ENCODE data around the gene GTSF1L.

The GTSF1L gene

DNA sequence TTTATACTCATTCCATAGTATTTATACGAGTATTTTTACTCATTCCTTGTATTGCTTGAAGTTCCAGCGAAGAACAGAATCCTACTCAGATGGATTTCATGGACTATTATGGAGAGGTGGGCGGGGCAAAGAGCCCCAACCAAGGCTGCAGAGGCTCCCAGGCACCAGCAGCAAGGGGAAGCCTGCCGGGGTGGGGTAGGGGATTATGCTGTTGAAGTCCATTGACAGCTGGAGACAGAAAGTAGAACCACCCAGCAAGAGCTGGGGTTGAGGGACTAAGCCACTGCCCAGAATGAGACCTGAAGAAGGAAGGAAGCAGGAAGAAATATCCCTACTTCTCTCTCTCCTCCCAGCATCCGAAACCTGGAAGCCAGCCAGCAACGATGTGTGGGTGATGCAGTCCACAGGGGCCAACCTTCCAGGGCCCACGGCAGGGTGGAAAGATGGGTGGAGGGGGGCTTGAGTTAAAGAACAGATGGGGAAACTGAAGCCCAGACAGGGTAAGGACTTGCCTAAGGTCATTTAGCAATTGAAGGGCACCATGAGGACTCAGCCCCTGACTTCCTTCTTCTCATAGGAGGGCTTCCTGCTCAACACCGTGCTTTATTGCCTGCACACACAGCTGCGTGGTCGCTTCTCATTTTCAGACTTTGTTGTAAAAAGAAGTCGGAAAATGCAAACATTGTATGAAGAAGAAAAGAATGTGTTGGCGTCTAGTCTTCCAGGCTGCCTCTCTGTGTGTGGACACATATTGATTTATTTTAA is 18.3 kb upstream of the GTSF1L start:
- DNase-seq, result no peak

DNA sequence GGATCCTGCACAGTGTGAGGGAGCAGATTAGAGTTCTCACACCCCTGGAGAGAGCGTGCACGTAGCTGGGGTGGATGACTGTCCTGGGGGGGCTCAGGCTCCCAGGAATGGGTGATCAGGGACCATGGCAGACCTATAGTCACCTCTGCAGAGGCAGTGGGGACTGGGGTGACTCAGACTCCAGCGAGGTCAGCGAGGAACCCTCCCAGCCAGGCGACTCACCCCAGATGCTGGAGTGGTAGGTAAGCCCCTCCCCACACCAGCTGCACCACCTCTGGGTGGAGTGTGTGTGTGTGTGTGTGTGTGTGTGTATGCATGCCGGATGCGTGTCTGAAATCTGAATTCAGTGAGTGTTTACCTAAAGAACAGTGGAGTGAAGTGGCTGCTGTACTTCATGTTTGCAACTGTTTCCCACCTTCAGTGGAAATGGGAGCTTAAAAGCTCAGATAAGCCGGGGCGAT is 17.4 kb upstream of the GTSF1L start:
- DNase-seq, result no peak

DNA sequence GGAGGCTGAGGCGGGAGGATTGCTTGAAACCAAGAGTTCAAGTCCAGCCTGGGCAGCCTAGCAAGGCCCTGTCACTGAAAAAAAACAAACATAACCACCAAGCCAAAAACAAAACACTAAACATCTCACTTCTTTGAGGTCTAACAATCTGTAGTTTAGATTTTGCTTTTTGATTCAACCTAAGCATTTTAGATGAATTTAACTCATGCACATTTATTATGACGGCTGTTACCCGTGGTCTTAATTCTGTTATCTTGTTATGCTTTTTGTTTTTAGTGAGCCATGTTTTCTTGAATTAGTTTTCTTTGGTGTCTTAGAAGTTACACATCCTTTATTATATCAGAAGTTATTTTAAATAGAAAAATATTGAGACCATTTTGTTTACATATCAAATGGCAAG is 13.8 kb upstream of the GTSF1L start:
- no peak for DNase-seq

DNA sequence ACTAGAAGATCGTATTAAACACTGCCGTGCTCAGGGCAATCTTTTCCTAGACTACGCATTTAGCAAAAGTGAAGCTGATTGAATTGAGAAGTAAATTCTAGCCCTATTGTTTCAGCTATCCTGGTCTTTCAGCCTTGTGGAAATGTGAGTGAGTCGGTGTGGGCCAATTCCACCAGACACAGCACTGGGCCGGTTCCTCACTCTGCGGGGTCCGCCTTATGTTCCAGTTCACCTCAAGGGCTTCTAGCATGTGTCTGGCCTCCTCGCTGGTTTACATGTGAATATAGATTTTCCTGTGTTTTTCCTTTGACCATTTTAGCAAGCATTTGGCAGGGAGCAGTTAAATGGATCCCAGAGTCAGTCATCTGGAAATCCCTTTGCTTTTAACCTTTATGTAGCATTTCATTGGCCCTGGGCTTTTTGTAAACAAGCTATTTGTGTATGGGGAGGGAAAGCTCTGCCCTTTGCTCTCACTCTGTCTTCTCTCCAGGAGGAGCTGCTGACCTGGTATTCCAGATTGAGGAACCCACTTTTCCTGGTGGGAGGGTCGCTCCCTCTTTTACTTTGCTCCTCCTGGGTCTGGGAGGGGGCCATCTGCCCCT is 12.4 kb upstream of the GTSF1L start:
- DNase-seq, result no peak

DNA sequence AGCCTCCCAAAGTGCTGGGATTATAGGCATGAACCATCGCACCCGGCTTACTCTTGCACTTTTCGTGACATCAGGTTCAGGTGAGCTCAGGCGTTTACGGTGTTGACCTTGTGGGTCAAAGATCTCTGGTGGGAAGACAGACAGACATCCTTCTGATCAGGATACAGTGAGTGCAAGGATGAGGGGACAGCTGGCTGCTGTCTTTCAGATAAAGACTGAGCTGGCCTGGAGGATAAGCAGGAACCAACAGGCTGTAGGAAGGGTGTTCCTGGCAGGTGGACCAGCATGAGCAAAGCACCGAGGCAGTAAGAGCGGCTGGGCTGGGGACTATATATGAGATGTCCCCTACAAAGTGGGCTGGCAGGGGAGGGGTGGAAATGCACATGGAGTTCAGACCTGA is 11.1 kb upstream of the GTSF1L start:
- DNase-seq, result no peak

DNA sequence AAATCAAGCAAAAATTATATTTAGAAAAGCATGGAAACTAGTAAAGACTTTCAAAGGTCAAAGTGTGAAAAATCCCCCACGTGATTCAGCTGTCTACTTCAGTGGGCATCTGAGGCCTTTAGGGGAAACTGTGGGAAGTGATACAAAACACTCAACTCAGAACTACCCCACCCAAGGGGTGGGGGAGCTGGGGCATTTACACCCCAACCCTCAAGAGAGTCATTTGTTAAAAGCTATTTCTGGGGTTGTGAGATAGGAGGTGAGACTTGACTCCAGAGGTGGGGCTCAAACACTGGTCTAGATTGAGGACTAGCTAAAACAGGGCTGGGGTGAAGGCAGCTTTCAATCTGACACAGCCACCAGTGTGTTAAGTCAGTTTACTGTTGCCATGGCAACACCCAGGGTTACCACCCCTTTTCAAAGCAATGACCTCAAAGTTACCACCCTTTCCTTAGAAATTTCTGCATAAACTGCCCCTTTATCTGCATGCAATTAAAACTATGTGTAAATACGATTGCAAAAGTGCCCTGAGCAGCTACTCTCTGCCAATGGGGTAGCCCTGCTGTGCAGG is 9.9 kb upstream of the GTSF1L start:
- no peak for DNase-seq

DNA sequence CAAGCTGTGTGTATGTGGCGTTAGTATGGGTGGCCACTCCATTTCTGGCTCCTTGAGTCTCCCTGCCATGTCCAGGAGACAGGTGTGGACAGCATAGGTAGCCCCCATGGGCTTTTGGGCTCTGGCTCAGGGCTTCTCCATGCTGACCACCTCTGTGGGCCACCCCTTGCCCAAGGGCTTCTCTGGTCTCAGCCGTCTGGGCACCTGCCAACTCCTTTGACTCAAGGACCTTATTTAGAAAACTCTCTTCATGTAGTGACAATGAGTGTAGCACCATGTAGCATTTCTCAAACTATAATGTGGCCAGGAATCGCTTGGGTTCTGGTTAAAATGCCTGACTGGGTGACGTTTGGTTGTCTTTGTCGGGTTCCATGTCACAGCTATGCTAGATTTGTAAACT is 5.1 kb upstream of the GTSF1L start:
- no peak for DNase-seq

DNA sequence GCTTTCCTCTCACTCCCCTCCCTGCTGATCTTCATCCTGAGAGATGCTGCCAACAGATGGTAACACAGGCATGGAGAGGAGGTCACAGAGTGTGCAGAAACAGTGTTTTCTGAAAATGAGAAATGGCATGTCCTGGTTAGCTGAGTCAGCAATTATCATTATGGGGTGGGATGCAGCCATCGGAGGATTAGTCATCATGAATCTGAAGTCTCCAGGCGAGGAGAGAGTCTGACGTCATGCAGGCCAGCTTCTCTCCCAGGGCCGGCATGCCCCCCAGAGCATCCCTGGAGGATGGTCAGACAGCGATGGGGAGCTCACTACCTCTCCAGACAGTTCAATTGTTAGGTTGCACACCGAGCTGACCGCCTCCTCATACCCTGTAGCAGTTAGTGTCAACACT is 4.7 kb upstream of the GTSF1L start:
- DNase-seq, result no peak

DNA sequence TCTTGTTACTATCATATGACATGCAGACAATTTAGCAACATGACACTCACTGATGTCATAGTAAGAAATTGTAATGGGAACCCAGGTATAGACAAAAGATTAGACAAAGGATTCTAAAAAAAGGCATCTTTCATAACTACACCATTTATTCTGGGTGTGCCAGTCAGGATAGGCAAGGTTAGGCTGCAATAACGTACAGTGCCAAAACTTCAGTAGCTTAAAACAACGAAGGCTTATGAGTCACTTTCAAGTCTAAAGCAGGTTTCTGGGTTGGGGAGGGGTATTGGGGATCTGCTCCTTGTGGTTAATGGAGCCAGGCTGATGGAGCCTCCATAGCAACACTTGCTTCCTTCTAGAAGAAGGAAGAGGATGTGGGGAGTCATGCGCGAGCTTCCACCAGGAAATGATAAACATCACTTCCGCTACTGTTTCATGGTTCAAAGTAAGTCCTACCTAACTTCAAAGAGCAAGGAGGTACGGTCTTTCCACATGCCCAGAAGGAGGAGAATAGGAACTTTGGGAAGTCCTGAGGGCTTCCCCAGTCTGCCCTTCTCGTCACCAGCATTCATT is 2.0 kb upstream of the GTSF1L start:
- no peak for DNase-seq

DNA sequence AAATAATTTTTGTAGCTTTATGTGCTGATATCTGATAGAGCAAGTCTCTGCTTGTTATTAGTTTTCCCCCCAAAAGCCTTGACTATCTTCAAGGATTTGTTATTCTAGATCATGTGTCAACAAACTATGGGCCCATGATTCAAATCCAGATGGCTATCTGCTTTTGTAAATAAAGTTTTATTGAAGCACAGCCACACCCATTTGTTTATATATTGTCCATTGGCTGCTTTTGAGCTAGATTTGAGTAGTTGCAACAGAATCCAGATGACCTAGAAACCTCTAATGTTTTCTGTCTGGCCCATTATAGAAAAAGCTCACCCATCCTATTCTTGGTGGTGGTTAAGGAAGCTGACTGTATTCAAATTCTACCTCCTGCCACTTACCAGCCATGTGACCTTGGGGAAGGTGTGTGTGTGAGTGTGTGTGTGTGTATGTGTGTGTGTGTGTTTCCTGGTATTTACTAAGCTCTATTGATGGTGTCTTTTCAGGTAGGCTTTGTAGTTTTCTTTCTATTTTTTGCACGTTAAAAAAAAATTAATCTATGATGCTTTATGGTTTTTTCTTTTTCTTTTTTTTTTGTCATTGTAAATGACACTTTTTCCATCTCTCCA is 1.3 kb upstream of the GTSF1L start:
- no peak for DNase-seq

DNA sequence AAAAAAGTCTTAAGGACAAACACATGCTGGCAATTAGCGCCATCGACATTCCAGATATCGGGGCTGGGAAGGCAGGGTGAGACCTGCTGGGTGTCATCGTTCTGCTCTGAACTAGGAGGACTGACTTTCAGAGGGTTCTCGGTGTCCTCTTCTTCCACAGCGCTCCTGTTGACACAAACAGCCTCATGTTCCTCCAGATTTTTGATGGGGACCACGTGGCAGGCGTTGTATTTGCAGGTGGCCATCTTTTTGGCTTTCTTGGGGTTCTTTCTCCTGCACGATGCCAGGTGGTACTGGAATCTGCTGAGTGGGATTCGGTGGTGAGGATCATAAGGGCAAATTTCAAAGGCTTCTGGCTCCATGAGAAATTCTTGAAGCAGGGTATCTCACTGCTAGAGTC is 469 bp downstream of the GTSF1L start:
- no peak for DNase-seq

DNA sequence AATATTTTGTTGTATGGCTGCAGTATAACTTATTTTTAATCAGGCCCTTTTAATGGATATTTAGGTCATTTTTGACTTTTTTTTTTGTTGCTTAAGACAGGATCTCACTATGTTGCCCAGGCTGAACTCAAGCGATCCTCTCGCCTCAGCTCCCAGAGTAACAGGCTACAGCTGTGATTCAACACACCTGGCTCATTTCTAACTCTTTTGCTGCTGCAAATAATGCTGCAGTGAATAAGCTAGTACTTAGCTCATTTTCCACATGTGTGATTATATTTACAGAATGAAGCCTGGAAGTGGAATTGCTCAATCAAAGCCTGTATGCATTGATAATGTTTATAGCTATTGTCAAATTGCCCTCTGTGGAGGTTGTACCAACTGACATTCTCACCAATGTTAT is 1.1 kb downstream of the GTSF1L start:
- no peak for DNase-seq

DNA sequence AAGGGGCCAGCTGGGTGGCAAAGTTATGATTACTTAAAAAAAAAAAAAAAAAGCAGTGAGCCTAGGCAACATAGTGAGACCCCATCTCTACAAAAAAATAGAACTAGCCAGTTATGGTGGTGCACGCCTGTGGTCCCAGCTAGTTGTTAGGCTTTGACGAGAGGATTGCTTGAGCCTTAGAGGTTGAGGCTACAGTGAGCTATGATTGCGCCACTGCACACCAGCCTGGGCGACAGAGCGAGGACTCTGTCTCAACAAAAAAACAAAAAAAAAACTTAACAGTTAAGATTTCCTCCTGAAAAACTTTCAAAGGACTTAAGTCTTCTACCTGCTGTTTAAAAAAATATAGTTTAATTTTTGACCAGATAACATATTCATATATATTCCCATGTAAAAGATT is 2.4 kb downstream of the GTSF1L start:
- DNase-seq, result no peak

DNA sequence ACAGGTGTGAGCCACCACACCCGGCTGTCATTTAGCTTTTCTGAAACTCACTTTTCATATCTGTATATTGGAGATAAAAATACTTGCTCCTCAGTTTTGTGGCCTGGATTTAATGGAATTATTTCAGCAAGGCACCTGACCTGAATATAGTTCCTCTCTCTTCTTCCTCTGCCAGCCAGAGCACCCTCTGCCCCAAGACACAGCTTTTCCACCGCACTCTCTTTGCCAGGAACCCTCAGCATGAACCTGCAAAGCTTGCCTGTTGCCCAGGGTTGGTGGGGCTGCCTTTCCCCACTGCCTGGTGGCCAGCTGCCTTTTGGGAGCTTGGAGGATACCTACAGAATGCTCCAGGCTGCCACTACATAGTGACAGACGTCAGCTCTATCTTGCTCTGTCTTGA is 3.1 kb downstream of the GTSF1L start:
- DNase-seq, result no peak

DNA sequence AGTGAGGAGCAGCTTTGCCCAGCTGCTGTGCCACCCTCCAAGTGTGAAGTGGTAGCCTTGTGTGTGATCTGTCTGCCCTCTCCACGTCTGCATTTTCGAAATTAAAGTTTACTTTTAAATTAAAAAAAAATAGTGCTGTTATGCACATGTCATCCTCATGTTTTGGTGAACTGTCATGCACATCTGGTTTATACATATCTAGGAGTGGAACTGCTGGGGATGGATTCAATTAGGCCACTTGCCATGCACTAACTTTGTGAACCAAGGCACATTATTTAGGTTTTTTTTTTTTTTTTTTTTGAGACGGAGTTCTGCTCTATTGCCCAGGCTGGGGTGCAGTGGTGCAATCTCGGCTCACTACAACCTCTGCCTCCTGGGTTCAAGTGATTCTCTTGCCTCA is 3.6 kb downstream of the GTSF1L start:
- DNase-seq, result no peak

DNA sequence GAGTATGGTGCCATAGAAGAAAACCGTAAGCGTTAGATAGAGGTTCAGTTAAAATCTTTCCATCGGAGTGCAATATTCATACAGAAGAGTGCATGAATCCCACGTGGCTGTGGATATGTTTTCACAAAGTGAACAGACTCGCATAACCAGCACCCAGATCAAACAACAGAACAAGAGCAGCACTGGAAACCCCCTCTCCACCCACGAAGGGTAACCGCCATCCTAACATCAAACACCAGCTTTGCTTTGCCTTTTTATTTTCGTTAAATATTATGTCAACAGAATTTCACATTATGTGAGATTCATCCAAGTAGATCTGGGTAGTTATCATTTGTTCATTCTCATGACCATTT is 4.7 kb downstream of the GTSF1L start:
- no peak for DNase-seq

DNA sequence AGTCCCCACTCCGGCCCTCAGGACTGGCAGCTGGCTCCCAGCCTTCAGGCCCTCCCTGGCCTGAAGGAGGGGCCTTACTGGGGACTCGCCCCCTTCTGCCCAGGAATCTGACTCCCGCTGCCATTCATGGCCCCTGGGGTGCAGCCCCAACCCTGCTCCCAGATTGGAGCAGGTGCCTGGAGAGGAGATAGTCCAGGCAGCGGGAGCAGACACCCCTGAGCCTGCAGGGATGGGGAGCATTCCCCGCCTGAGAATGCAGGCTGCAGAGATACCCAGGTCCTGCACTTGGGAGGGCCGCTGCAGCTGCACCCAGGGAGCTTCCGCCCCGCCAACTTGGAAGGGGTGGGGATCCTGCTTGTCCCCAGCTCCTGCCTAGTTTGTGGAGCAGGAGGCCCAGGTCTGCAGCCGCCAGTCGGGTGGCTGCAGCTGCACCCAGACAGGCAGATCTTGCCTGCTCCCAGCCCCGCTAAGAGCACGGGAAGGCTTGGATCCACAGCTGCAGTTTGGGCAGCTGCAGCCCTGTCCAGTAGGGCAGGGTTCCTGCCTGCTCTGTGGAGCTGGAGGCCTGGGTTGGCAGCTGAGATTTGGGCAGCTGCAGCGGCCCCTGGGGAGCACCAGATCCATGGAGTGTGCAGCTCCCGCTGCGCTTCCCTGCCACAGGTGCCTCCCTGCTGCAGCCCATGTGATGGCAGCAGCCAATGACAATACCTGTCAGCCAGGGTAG is 5.2 kb downstream of the GTSF1L start:
- no peak for DNase-seq

DNA sequence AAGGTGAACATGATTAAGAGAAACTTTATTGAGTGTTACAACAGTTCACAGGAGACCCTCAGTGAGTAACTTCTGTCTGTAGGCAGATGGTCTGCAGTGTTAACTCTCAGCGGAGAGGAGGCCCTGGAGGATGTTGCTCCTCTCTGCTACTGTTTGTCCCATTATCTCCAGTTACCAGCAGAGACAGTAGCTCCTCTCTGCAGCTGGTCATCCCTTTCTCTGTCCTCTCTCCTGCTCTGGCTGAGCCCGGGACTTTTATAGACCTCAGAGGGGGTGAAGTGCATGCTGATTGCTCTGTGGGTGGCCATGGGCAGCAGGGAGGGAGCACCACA is 5.7 kb downstream of the GTSF1L start:
- no peak for DNase-seq

DNA sequence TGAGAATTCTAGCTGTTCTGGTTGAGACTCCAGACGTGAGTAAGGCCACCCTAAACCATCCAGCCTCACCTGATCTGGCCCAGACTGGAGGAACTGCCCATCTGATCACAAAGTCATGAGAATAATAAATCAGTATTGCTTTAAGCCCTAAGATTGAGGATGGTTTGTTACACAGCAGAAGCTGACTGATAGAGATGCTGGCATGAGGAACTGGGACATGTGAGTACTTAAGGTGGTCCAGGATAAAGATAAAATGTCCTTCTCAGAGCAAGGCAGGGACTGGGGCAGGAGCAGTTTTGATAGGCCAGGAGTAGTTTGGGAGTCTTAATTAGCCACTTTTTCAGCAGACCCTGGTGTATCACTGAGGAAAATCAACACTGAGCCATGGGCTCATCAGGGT is 6.8 kb downstream of the GTSF1L start:
- DNase-seq, result no peak

DNA sequence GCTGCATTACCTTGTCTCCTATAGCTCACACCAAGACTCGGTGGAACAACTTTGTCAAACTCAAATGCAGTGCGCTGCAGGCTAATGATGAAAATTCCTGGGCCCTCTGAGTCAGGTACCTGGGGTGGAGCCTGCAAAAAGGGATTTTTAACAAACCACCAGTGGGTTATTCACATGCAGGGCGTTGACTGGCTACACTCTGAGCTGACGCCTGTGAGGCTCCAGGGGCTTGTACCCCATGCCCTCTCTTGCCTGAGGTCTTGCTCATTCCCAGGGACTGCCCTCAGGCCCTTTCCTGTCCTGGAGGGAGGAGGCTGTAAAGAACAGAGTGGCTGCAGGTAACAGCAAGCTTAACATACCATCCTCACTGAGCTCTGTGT is 9.2 kb downstream of the GTSF1L start:
- no peak for DNase-seq

DNA sequence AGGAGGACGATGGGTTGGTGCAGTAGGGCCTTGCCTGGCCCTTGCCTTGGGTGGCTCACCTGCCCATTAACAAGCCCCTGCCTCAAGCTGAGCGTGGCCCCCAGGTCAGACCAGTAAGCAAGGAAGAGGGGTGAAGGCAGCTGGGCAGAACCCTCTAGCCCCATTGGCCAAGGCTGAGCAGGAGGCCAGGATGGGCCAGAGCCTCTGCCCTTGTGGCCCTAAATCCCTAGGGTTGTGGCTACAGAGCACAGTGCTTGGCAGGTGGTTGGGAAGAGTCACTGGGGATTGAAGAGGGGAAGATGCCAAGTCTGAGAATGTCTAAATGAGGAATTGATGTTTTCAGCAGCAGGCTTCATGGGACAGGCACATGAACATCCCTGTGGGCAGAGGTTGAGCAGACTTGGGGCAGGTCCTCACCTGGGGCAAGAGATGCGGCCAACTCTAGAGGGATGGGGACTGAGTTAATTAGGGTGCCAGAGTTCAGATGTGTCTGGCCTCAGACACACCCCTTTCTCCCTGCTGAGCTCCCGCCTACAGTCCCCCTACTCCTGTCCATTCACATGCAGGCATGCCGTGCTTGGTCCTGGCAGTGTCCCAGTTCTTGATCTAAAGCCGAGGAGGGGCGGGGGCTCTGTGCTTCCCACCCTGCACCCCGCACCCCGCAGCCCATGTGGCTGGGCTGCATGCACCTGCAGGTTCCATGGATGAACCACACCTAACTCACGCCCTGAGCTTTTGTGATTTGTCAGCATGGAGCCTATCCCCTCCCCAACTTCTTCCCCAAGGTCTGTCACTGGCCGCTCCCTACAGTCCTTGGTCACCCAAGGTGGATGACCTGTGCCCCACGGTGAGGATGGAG is 9.8 kb downstream of the GTSF1L start:
- DNase-seq, result no peak

DNA sequence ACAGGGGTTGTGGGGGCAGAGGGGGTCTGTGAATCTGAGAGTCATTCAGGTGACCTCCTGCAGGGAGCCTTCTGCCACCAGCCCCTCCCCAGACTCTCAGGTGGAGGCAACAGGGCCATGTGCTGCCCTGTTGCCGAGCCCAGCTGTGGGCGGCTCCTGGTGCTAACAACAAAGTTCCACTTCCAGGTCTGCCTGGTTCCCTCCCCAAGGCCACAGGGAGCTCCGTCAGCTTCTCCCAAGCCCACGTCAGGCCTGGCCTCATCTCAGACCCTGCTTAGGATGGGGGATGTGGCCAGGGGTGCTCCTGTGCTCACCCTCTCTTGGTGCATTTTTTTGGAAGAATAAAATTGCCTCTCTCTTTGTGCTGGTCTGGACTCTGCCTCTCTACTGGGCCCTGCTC is 10.7 kb downstream of the GTSF1L start:
- DNase-seq, result no peak

All from activated effector memory CD4-positive, alpha-beta T cell treated with Interleukin-2 at 50 U/mL for 16 hours (primary cell).